GM23338 (cell line): ENCODE results near the gene ADGRG2. TPM values are rescaled to one million over a fixed set of nuclear protein-coding genes. Genes with fewer than 3 reads are reported as not detected.
A peak's percentile ranks its signal among the peaks of the same experiment; 100 is the strongest.

Experiments used
- ATAC-seq: fragments of 200-7000 bp; cut with Tn5 transposase; 3 replicates; pipeline ENCODE4 v1.9.1; 2020
- DNase-seq: peaks from one replicate; pipeline ENCODE4 v3.0.0-alpha.2; 2015; ENCODE audit warnings: low spot score
- H2AFZ ChIP-seq: fragments of 200-600 bp; sonication (generic); 2 replicates; pipeline ENCODE4 v1.8.0; 2016; ENCODE audit warnings: antibody characterized with exemption, mild to moderate bottlenecking, moderate library complexity
- H3F3A ChIP-seq: fragments of 200-600 bp; sonication (generic); replicated peaks from 2 replicates; pipeline ENCODE4 v1.8.0; 2017; ENCODE audit warnings: antibody characterized with exemption, mixed run types, low read depth
- H3K27ac ChIP-seq: fragments of 200-600 bp; sonication (generic); 2 replicates; pipeline ENCODE4 v1.6.1; 2016; ENCODE audit warnings: low read depth
- H3K27me3 ChIP-seq: fragments of 200-600 bp; sonication (generic); 2 replicates; pipeline ENCODE4 v1.8.0; 2016; ENCODE audit warnings: mild to moderate bottlenecking, mixed run types, moderate library complexity; ENCODE audit not compliant: insufficient read depth
- H3K36me3 ChIP-seq: fragments of 200-600 bp; sonication (generic); 2 replicates; pipeline ENCODE4 v1.8.0; 2016; ENCODE audit warnings: mild to moderate bottlenecking; ENCODE audit not compliant: insufficient read depth
- H3K4me1 ChIP-seq: fragments of 200-600 bp; sonication (generic); 2 replicates; pipeline ENCODE4 v1.8.0; 2016; ENCODE audit warnings: mild to moderate bottlenecking, moderate library complexity; ENCODE audit not compliant: insufficient read depth
- H3K4me2 ChIP-seq: fragments of 200-600 bp; sonication (generic); 2 replicates; pipeline ENCODE4 v1.7.1; 2017; ENCODE audit warnings: mixed run types
- H3K4me3 ChIP-seq: fragments of 200-600 bp; sonication (generic); 2 replicates; pipeline ENCODE4 v1.6.1; 2016; ENCODE audit warnings: mixed run types
- H3K79me2 ChIP-seq: fragments of 200-600 bp; sonication (generic); replicated peaks from 2 replicates; pipeline ENCODE4 v1.8.0; 2017; ENCODE audit warnings: mild to moderate bottlenecking; ENCODE audit not compliant: insufficient read depth
- H3K9me2 ChIP-seq: fragments of 200-600 bp; sonication (generic); 2 replicates; pipeline ENCODE4 v1.8.0; 2017; ENCODE audit not compliant: insufficient read depth
- H4K20me1 ChIP-seq: fragments of 200-600 bp; sonication (generic); replicated peaks from 2 replicates; pipeline ENCODE4 v1.8.0; 2017; ENCODE audit warnings: mild to moderate bottlenecking; ENCODE audit not compliant: insufficient read depth
- H3K27ac Mint-ChIP-seq: 2 replicates; pipeline ENCODE4 v1.8.0; 2020; ENCODE audit warnings: inconsistent platforms, mild to moderate bottlenecking, moderate library complexity, mixed read lengths
- H3K27me3 Mint-ChIP-seq: 3 replicates; pipeline ENCODE4 v1.8.0; 2022; ENCODE audit warnings: low read depth, mild to moderate bottlenecking, moderate library complexity, mixed read lengths, inconsistent platforms; ENCODE audit not compliant: insufficient read depth, poor library complexity
- H3K36me3 Mint-ChIP-seq: 3 replicates; pipeline ENCODE4 v1.8.0; 2021; ENCODE audit warnings: low read depth, mild to moderate bottlenecking, inconsistent platforms, moderate library complexity, mixed read lengths
- H3K4me1 Mint-ChIP-seq: 3 replicates; pipeline ENCODE4 v1.8.0; 2020; ENCODE audit warnings: mild to moderate bottlenecking, inconsistent platforms, mixed read lengths
- H3K4me3 Mint-ChIP-seq: 3 replicates; pipeline ENCODE4 v1.8.0; 2021; ENCODE audit warnings: moderate library complexity, mild to moderate bottlenecking, inconsistent platforms, mixed read lengths
- H3K9me3 Mint-ChIP-seq: 3 replicates; pipeline ENCODE4 v1.8.0; 2020; ENCODE audit warnings: moderate library complexity, mild to moderate bottlenecking, inconsistent platforms, mixed read lengths
- CREB1 ChIP-seq: fragments of 250-450 bp; sonication (Bioruptor Pico); IDR thresholded peaks from 2 replicates; pipeline ENCODE4 v1.5.0; 2020; ENCODE audit warnings: low read depth, mild to moderate bottlenecking, moderate library complexity
- EZH2 ChIP-seq: fragments of 200-600 bp; sonication (generic); IDR thresholded peaks from one replicate; pipeline ENCODE4 v1.8.0; 2017; ENCODE audit warnings: antibody characterized with exemption, mild to moderate bottlenecking, low read depth; ENCODE audit not compliant: unreplicated experiment
- EZH2phosphoT487 ChIP-seq: fragments of 200-600 bp; sonication (generic); IDR thresholded peaks from one replicate; pipeline ENCODE4 v1.8.1; 2018; ENCODE audit warnings: antibody characterized with exemption; ENCODE audit not compliant: unreplicated experiment
- JUNB ChIP-seq: IDR thresholded peaks from one replicate; pipeline ENCODE4 v1.6.1; 2016; ENCODE audit warnings: antibody characterized with exemption; ENCODE audit not compliant: unreplicated experiment
- NANOG ChIP-seq: IDR thresholded peaks from 2 replicates; pipeline ENCODE4 v1.6.1; 2016; ENCODE audit warnings: antibody characterized with exemption, borderline replicate concordance
- POLR2AphosphoS5 ChIP-seq: IDR thresholded peaks from 2 replicates; pipeline ENCODE4 v1.6.1; 2016; ENCODE audit warnings: antibody characterized with exemption, low read depth
- STAT1 ChIP-seq: IDR thresholded peaks from one replicate; pipeline ENCODE4 v1.6.1; 2016; ENCODE audit warnings: antibody characterized with exemption; ENCODE audit not compliant: unreplicated experiment
- ZNF114 ChIP-seq: fragments of 250-450 bp; sonication (Bioruptor Pico); IDR thresholded peaks from 2 replicates; pipeline ENCODE4 v1.5.0; 2020; ENCODE audit warnings: mild to moderate bottlenecking, moderate library complexity
- ZNF331 ChIP-seq: fragments of 250-450 bp; sonication (Bioruptor Pico); IDR thresholded peaks from 2 replicates; pipeline ENCODE4 v1.5.0; 2020; ENCODE audit warnings: low read depth, mild to moderate bottlenecking, moderate library complexity
- polyA plus RNA-seq: library from polyadenylated mRNA; unstranded; fragments of >200 nt; fragmentation: Nextera tagmentation; extraction: Ambion mirVana; gene quantifications from 2 replicates; pipeline ENCODE4 v1.2.1, GENCODE V29; 2016
- total RNA-seq: library from RNA; depleted of rRNA; stranded (reverse); fragments of >200 nt; shearing (Covaris generic); gene quantifications from 2 replicates; pipeline ENCODE4 v1.2.3, GENCODE V29; 2014
- TF ChIP-seq, protein P1 (sequence below), 2 experiments: fragments of 200-600 bp in 1 of 2; sonication (generic) in 1 of 2; conservative IDR thresholded peaks; 2 replicates each; pipeline versions ENCODE4 v1.5.1 to v1.6.1; 2016 to 2017; ENCODE audit warnings: antibody characterized with exemption in 2 of 2, low read depth in 2 of 2, mild to moderate bottlenecking in 2 of 2, moderate library complexity in 1 of 2
- TF ChIP-seq, protein P2 (sequence below): IDR thresholded peaks from one replicate; pipeline ENCODE4 v1.6.1; 2018; ENCODE audit warnings: antibody characterized with exemption; ENCODE audit not compliant: unreplicated experiment

The ADGRG2 gene
- total and polyA plus RNA-seq, 2 experiments from 2014 or later = 4.0 to 10.8 TPM

DNA sequence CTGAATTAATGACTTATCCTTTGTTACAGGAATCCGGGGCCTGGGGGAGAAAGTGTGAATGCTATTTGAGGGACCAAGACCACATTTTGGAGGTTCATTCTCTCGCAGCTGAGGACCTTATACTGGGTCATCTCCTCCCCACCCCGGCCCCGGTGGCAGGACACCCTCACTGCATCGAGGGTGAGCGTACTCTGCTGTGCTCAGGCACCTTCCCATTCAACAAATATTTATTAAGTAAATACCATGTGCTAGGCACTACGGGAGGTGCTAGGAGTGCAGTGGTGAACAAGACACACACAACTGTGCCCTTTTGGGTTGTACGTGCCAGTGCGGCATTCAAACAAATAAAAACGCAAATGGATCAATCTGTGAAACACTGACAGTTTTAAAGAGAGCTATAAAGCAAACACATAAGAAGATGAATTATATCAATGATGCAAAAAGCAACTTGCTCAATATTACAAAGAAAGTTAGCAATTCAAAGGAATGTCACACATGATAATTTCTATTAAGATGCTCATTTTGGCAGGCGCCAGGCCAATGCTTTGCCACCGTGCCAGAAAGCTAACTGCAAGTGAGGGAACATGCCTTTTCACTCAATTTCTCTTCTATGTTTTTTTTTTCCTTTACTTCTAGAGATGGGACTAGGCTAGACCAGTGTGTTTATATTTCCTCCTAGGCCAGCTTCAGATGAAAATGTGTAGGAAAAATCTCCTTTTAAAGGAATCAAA is 24.6 kb downstream of the ADGRG2 start:
- no peaks in the 10 kb centered on the region for H3K4me1 ChIP-seq
- no peaks in the 10 kb centered on the region for H3K27me3 ChIP-seq
- no peak overlapping the region for H3K27ac Mint-ChIP-seq
- peak; percentile 13 for DNase-seq
- ATAC-seq = peak; percentile 73
- no peak overlapping the region for H2AFZ ChIP-seq
- H3K79me2 ChIP-seq = no peaks in the 10 kb centered on the region
- H3K4me3 ChIP-seq = no peak overlapping the region
- H3K4me1 Mint-ChIP-seq = peaks cover 3% of the 10 kb centered on the region; the same call in 1 of the 3 replicates
- no peak overlapping the region for H3K4me2 ChIP-seq
- H3K36me3 Mint-ChIP-seq = peaks cover 4% of the 10 kb centered on the region; the same call in 2 of the 3 replicates
- no peaks in the 10 kb centered on the region for H4K20me1 ChIP-seq
- no peaks in the 10 kb centered on the region; the same call in 2 of the 3 replicates for H3K9me3 Mint-ChIP-seq
- no peak overlapping the region for H3K27ac ChIP-seq
- no peak overlapping the region for H3K4me3 Mint-ChIP-seq
- no peaks in the 10 kb centered on the region for H3F3A ChIP-seq
- no peaks in the 10 kb centered on the region for H3K36me3 ChIP-seq
- no peaks in the 10 kb centered on the region for H3K9me2 ChIP-seq
- TF ChIP-seq, protein P1, sequence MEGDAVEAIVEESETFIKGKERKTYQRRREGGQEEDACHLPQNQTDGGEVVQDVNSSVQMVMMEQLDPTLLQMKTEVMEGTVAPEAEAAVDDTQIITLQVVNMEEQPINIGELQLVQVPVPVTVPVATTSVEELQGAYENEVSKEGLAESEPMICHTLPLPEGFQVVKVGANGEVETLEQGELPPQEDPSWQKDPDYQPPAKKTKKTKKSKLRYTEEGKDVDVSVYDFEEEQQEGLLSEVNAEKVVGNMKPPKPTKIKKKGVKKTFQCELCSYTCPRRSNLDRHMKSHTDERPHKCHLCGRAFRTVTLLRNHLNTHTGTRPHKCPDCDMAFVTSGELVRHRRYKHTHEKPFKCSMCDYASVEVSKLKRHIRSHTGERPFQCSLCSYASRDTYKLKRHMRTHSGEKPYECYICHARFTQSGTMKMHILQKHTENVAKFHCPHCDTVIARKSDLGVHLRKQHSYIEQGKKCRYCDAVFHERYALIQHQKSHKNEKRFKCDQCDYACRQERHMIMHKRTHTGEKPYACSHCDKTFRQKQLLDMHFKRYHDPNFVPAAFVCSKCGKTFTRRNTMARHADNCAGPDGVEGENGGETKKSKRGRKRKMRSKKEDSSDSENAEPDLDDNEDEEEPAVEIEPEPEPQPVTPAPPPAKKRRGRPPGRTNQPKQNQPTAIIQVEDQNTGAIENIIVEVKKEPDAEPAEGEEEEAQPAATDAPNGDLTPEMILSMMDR (conservative IDR thresholded peaks at IDR 0.05; ENCODE audit: low read depth in 2 of 2) = no peak
- TF ChIP-seq EZH2phosphoT487 = no peak
- TF ChIP-seq EZH2 = no peak
- TF ChIP-seq, protein P2, sequence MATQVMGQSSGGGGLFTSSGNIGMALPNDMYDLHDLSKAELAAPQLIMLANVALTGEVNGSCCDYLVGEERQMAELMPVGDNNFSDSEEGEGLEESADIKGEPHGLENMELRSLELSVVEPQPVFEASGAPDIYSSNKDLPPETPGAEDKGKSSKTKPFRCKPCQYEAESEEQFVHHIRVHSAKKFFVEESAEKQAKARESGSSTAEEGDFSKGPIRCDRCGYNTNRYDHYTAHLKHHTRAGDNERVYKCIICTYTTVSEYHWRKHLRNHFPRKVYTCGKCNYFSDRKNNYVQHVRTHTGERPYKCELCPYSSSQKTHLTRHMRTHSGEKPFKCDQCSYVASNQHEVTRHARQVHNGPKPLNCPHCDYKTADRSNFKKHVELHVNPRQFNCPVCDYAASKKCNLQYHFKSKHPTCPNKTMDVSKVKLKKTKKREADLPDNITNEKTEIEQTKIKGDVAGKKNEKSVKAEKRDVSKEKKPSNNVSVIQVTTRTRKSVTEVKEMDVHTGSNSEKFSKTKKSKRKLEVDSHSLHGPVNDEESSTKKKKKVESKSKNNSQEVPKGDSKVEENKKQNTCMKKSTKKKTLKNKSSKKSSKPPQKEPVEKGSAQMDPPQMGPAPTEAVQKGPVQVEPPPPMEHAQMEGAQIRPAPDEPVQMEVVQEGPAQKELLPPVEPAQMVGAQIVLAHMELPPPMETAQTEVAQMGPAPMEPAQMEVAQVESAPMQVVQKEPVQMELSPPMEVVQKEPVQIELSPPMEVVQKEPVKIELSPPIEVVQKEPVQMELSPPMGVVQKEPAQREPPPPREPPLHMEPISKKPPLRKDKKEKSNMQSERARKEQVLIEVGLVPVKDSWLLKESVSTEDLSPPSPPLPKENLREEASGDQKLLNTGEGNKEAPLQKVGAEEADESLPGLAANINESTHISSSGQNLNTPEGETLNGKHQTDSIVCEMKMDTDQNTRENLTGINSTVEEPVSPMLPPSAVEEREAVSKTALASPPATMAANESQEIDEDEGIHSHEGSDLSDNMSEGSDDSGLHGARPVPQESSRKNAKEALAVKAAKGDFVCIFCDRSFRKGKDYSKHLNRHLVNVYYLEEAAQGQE = no peak
- TF ChIP-seq NANOG = no peak
- no peak for TF ChIP-seq JUNB
- no peak for TF ChIP-seq STAT1
- peaks cover 3% of the 10 kb centered on the region for H3K27me3 Mint-ChIP-seq

DNA sequence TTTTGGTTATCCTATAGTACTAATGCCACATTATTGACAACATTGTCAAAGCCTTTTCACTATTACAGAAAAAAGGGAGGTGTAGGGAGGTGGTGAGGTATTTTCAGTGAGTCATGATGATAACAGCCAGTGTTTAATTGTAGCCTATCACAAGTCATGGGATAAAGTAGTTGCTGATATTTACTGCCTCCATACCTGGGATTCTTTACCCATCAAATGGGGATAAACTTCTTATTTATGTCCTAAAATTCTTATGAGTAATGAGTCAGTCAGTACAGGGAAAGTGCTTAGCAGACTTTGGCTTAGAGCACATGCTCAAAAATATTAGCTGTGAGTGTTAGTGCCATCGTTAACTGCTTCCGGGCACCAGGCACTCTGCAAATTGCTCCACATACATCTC is 25.7 kb downstream of the ADGRG2 start:
- H3K27me3 Mint-ChIP-seq = peaks cover 3% of the 10 kb centered on the region
- TF ChIP-seq ZNF114 (CRISPR knock-in tag) = no peak
- no peak for TF ChIP-seq EZH2phosphoT487
- TF ChIP-seq JUNB = no peak
- TF ChIP-seq EZH2 = no peak
- no peak for TF ChIP-seq ZNF331
- no peak for TF ChIP-seq POLR2AphosphoS5
- no peak for TF ChIP-seq CREB1 (CRISPR knock-in tag)

More for the DNA sequence above, 25.7 kb downstream of the ADGRG2 start:
- no peak for ATAC-seq
- no peaks in the 10 kb centered on the region for H3F3A ChIP-seq
- no peaks in the 10 kb centered on the region for H3K79me2 ChIP-seq
- H3K4me3 ChIP-seq = no peak overlapping the region
- H3K27ac ChIP-seq = no peak overlapping the region
- H2AFZ ChIP-seq = no peak overlapping the region
- H3K27me3 ChIP-seq = no peaks in the 10 kb centered on the region
- no peaks in the 10 kb centered on the region for H3K9me2 ChIP-seq
- H3K36me3 Mint-ChIP-seq = peaks cover 9% of the 10 kb centered on the region; the same call in 2 of the 3 replicates
- no peak overlapping the region for H3K4me2 ChIP-seq
- H3K36me3 ChIP-seq = no peaks in the 10 kb centered on the region
- H3K4me1 ChIP-seq = no peaks in the 10 kb centered on the region
- peaks cover 4% of the 10 kb centered on the region; the same call in 2 of the 3 replicates for H3K9me3 Mint-ChIP-seq
- no peaks in the 10 kb centered on the region for H4K20me1 ChIP-seq
- peaks cover 3% of the 10 kb centered on the region for H3K4me1 Mint-ChIP-seq
- no peak for DNase-seq
- H3K27ac Mint-ChIP-seq = no peak overlapping the region
- H3K4me3 Mint-ChIP-seq = no peak overlapping the region
